Measurements from ENCODE around the gene MDK. TPM values are rescaled to one million over a fixed set of nuclear protein-coding genes. Genes with fewer than 3 reads are reported as not detected.

MDK gene
- total and polyA plus RNA-seq, 2 of the 4 experiments (the other 2 are of a cell fraction): 25.8 to 377 TPM

GRCh38 chr11:46391578-46392420 lies 10.3 kb downstream of the MDK start, which contains the start of gene CHRM4 (continued):
- TF ChIP-seq ELK1 (IDR thresholded peaks at IDR 0.05; ENCODE audit: borderline replicate concordance, low read depth, low read length) (no peak), RFX5 (IDR thresholded peaks at IDR 0.05; ENCODE audit: low read depth, low read length) (no peak)

Measured in IMR-90 (cell line).